ENCODE data around the gene EME1. TPM values are rescaled to one million over a fixed set of nuclear protein-coding genes. Genes with fewer than 3 reads are reported as not detected.
"Not testable (repeated sequence)": the region's sequence is repeated elsewhere in the genome, so short reads cannot be mapped to it uniquely, and the experiment has no call there.

Gene EME1
- total RNA-seq, 2 donors from 2014 or later: 20.8 to 48.7 TPM

- ATAC-seq (replicated peaks): no peak
- H3K27ac Mint-ChIP-seq: no peak overlapping the region
- H3K36me3 Mint-ChIP-seq (ENCODE audit: low read depth): no peaks in the 10 kb centered on the region
- no peaks in the 10 kb centered on the region for H3K9me3 Mint-ChIP-seq
- H3K27me3 Mint-ChIP-seq: no peaks in the 10 kb centered on the region
- H3K4me3 Mint-ChIP-seq: no peak overlapping the region
- H3K4me1 Mint-ChIP-seq: no peaks in the 10 kb centered on the region
These were observed 39.2 kb downstream of the EME1 start for GRCh38 chr17:50412188-50412732.

GRCh38 chr17:50414808-50415207, 41.8 kb downstream of the EME1 start:
- Mint-ChIP-seq H3K4me3 (no peak overlapping the region), H3K27ac (no peak overlapping the region), H3K27me3 (no peaks in the 10 kb centered on the region), H3K4me1 (peaks cover 9% of the 10 kb centered on the region), H3K9me3 (peaks cover 6% of the 10 kb centered on the region), H3K36me3 (ENCODE audit: low read depth) (no peaks in the 10 kb centered on the region)
- no peak for ATAC-seq (replicated peaks)

- not testable (repeated sequence) for ATAC-seq (replicated peaks); H3K36me3 Mint-ChIP-seq (ENCODE audit: low read depth); H3K27me3 Mint-ChIP-seq; H3K9me3 Mint-ChIP-seq; H3K27ac Mint-ChIP-seq
- Mint-ChIP-seq H3K4me3 (peak overlapping the region; percentile 82), H3K4me1 (peaks cover 14% of the 10 kb centered on the region)
These were observed 46.5 kb downstream of the EME1 start for GRCh38 chr17:50419577-50419976.

- Mint-ChIP-seq H3K36me3 (ENCODE audit: low read depth) (no peaks in the 10 kb centered on the region), H3K27me3 (no peaks in the 10 kb centered on the region), H3K27ac (peak overlapping the region; percentile 90), H3K4me1 (peaks cover 14% of the 10 kb centered on the region), H3K4me3 (peak overlapping the region; percentile 82), H3K9me3 (peaks cover 6% of the 10 kb centered on the region)
- no peak for ATAC-seq (replicated peaks)
These were observed 47.5 kb downstream of the EME1 start for GRCh38 chr17:50420419-50421112.

- H3K36me3 Mint-ChIP-seq (ENCODE audit: low read depth): no peaks in the 10 kb centered on the region
- peaks cover 6% of the 10 kb centered on the region for H3K9me3 Mint-ChIP-seq
These were observed 48.5 kb downstream of the EME1 start for GRCh38 chr17:50421308-50422051.

GRCh38 chr17:50422738-50423137, 49.7 kb downstream of the EME1 start:
- Mint-ChIP-seq H3K4me1 (peaks cover 22% of the 10 kb centered on the region), H3K36me3 (ENCODE audit: low read depth) (no peaks in the 10 kb centered on the region), H3K27me3 (no peaks in the 10 kb centered on the region), H3K27ac (no peak overlapping the region), H3K9me3 (peaks cover 6% of the 10 kb centered on the region), H3K4me3 (no peak overlapping the region)
- no peak for ATAC-seq (replicated peaks)

More at GRCh38 chr17:50421308-50422051, 48.5 kb downstream of the EME1 start:
- Mint-ChIP-seq H3K27ac (peak overlapping the region; percentile 90), H3K27me3 (no peaks in the 10 kb centered on the region), H3K4me1 (peaks cover 14% of the 10 kb centered on the region), H3K4me3 (peak overlapping the region; percentile 82)
- ATAC-seq (replicated peaks): peak; percentile 48

- H3K4me1 Mint-ChIP-seq: peaks cover 22% of the 10 kb centered on the region
- H3K4me3 Mint-ChIP-seq: no peak overlapping the region
- no peak overlapping the region for H3K27ac Mint-ChIP-seq
- no peaks in the 10 kb centered on the region for H3K27me3 Mint-ChIP-seq
- no peak for ATAC-seq (replicated peaks)
- H3K9me3 Mint-ChIP-seq: peaks cover 6% of the 10 kb centered on the region
- no peaks in the 10 kb centered on the region for H3K36me3 Mint-ChIP-seq (ENCODE audit: low read depth)
These were observed 50.6 kb downstream of the EME1 start for GRCh38 chr17:50423553-50424159.

- Mint-ChIP-seq H3K27ac (no peak overlapping the region), H3K9me3 (no peaks in the 10 kb centered on the region), H3K27me3 (no peaks in the 10 kb centered on the region), H3K36me3 (ENCODE audit: low read depth) (no peaks in the 10 kb centered on the region), H3K4me3 (no peak overlapping the region), H3K4me1 (peaks cover 14% of the 10 kb centered on the region)
- ATAC-seq (replicated peaks): no peak
These were observed 51.4 kb downstream of the EME1 start for GRCh38 chr17:50424246-50424995.

GRCh38 chr17:50424996-50425681, 52.1 kb downstream of the EME1 start:
- H3K36me3 Mint-ChIP-seq (ENCODE audit: low read depth): no peaks in the 10 kb centered on the region
- H3K9me3 Mint-ChIP-seq: no peaks in the 10 kb centered on the region
- peak overlapping the region; percentile 79 for H3K27ac Mint-ChIP-seq
- H3K27me3 Mint-ChIP-seq: no peaks in the 10 kb centered on the region
- H3K4me3 Mint-ChIP-seq: peak overlapping the region; percentile 84
- ATAC-seq (replicated peaks): no peak
- H3K4me1 Mint-ChIP-seq: peaks cover 13% of the 10 kb centered on the region

- H3K36me3 Mint-ChIP-seq (ENCODE audit: low read depth): no peaks in the 10 kb centered on the region
- H3K4me3 Mint-ChIP-seq: peak within 1 kb of the TSS; percentile 84
- peak; percentile 94 for ATAC-seq (replicated peaks)
- peak within 1 kb of the TSS; percentile 79 for H3K27ac Mint-ChIP-seq
- no peaks in the 10 kb centered on the region for H3K27me3 Mint-ChIP-seq
- H3K4me1 Mint-ChIP-seq: peaks cover 13% of the 10 kb centered on the region
- H3K9me3 Mint-ChIP-seq: no peaks in the 10 kb centered on the region
These were observed 52.8 kb downstream of the EME1 start, which contains the start of gene ACSF2 for GRCh38 chr17:50425682-50426471. Gene ACSF2 (plus strand): TSS chr17:50426218. CDS start chr17:50426262, 44 bp downstream.

GRCh38 chr17:50426472-50426782, 53.4 kb downstream of the EME1 start:
- peak; percentile 8 for ATAC-seq (replicated peaks)
- no peaks in the 10 kb centered on the region for H3K36me3 Mint-ChIP-seq (ENCODE audit: low read depth)
- H3K27ac Mint-ChIP-seq: peak overlapping the region; percentile 73
- H3K9me3 Mint-ChIP-seq: no peaks in the 10 kb centered on the region
- no peaks in the 10 kb centered on the region for H3K27me3 Mint-ChIP-seq
- H3K4me1 Mint-ChIP-seq: peaks cover 13% of the 10 kb centered on the region
- peak overlapping the region; percentile 84 for H3K4me3 Mint-ChIP-seq

- peak; percentile 11 for ATAC-seq (replicated peaks)
- Mint-ChIP-seq H3K27ac (peak overlapping the region; percentile 73), H3K4me3 (peak overlapping the region; percentile 84), H3K36me3 (ENCODE audit: low read depth) (no peaks in the 10 kb centered on the region), H3K27me3 (no peaks in the 10 kb centered on the region), H3K9me3 (no peaks in the 10 kb centered on the region), H3K4me1 (peaks cover 8% of the 10 kb centered on the region)
These were observed 54.1 kb downstream of the EME1 start for GRCh38 chr17:50426814-50427787.
